Measurements from ENCODE around the gene RAD21L1.

DNA sequence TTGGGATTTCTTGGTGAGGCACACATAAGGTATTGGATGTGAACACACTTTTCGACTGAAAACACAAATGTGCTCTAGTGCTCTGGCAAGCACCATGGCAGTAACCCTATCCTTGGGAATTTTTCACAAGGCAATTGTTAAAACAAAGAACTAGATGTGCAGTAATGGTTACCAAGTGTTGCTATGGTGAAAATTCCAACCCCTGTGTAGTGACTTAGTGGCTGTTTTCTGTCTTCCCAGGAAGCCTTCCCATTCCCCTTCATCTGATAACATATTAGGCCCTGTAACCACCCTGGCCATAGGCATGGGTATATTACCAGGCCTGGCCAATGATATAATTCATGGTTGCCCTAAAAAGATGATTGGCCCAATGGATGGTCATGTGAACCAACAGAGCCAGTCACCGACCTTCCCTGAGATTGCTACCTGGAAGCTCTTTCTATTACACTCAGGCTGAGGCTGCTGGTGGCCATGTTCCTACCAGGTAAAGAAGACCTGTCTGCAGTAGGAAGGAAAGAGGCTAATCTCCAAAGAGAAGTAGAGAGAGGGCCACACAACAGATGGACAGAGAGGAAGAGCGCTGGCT is 18.5 kb upstream of the RAD21L1 start:
- TF ChIP-seq, protein P1, sequence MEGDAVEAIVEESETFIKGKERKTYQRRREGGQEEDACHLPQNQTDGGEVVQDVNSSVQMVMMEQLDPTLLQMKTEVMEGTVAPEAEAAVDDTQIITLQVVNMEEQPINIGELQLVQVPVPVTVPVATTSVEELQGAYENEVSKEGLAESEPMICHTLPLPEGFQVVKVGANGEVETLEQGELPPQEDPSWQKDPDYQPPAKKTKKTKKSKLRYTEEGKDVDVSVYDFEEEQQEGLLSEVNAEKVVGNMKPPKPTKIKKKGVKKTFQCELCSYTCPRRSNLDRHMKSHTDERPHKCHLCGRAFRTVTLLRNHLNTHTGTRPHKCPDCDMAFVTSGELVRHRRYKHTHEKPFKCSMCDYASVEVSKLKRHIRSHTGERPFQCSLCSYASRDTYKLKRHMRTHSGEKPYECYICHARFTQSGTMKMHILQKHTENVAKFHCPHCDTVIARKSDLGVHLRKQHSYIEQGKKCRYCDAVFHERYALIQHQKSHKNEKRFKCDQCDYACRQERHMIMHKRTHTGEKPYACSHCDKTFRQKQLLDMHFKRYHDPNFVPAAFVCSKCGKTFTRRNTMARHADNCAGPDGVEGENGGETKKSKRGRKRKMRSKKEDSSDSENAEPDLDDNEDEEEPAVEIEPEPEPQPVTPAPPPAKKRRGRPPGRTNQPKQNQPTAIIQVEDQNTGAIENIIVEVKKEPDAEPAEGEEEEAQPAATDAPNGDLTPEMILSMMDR (IDR thresholded peaks at IDR 0.05) = no peak
- TF ChIP-seq EP300 (IDR thresholded peaks at IDR 0.05) (no peak), POLR2A (IDR thresholded peaks at IDR 0.05) (no peak), POLR2AphosphoS5 (IDR thresholded peaks at IDR 0.05) (no peak)
